Globus pallidus (tissue), 1 donor: ENCODE data around the gene TCERG1L.

Experiments used
- DNase-seq: peaks from one replicate; pipeline ENCODE4 v3.0.0-alpha.2; 2015; ENCODE audit warnings: low spot score

Gene TCERG1L

GRCh38 chr10:131226446-131227162 is 84.9 kb downstream of the TCERG1L start:
- no peak for DNase-seq

- no peak for DNase-seq
Measured at GRCh38 chr10:131224106-131224505, 87.4 kb downstream of the TCERG1L start.

- DNase-seq = no peak
Measured at GRCh38 chr10:131223422-131223821, 88.1 kb downstream of the TCERG1L start.

- DNase-seq = no peak
Measured at GRCh38 chr10:131222986-131223385, 88.5 kb downstream of the TCERG1L start.

- DNase-seq = no peak
Measured at GRCh38 chr10:131221632-131222277, 89.8 kb downstream of the TCERG1L start.

GRCh38 chr10:131220601-131221171 is 90.8 kb downstream of the TCERG1L start:
- no peak for DNase-seq

GRCh38 chr10:131219955-131220489 is 91.5 kb downstream of the TCERG1L start:
- DNase-seq = no peak

- no peak for DNase-seq
Measured at GRCh38 chr10:131219584-131219886, 92.0 kb downstream of the TCERG1L start.

GRCh38 chr10:131218811-131219583 is 92.5 kb downstream of the TCERG1L start:
- no peak for DNase-seq

- no peak for DNase-seq
Measured at GRCh38 chr10:131216681-131217230, 94.8 kb downstream of the TCERG1L start.

GRCh38 chr10:131215776-131216175 is 95.7 kb downstream of the TCERG1L start:
- DNase-seq = no peak

- DNase-seq = no peak
Measured at GRCh38 chr10:131214521-131215244, 96.8 kb downstream of the TCERG1L start.

GRCh38 chr10:131213741-131214505 is 97.6 kb downstream of the TCERG1L start:
- no peak for DNase-seq

GRCh38 chr10:131212763-131213325 is 98.7 kb downstream of the TCERG1L start:
- DNase-seq = no peak

- DNase-seq = no peak
Measured at GRCh38 chr10:131211965-131212619, 99.4 kb downstream of the TCERG1L start.

GRCh38 chr10:131211559-131211958 is 100.0 kb downstream of the TCERG1L start:
- no peak for DNase-seq

GRCh38 chr10:131211146-131211545 is 100.4 kb downstream of the TCERG1L start:
- DNase-seq = no peak

GRCh38 chr10:131210181-131210580 is 101.3 kb downstream of the TCERG1L start:
- no peak for DNase-seq

- no peak for DNase-seq
Measured at GRCh38 chr10:131207584-131208532, 103.7 kb downstream of the TCERG1L start.
